Left ventricle myocardium inferior (tissue), 1 donor: ENCODE results near the gene ANO7. TPM values are rescaled to one million over a fixed set of nuclear protein-coding genes. Genes with fewer than 3 reads are reported as not detected.

Experiments used
- DNase-seq: peaks from one replicate; pipeline ENCODE4 v3.0.0-alpha.2; 2020
- H3K27ac ChIP-seq: fragments of 200-600 bp; replicated peaks from 2 replicates; pipeline ENCODE4 v1.8.0; 2021
- H3K27me3 ChIP-seq: fragments of 200-600 bp; 2 replicates; pipeline ENCODE4 v1.8.0; 2021; ENCODE audit warnings: low read depth
- H3K36me3 ChIP-seq: fragments of 200-600 bp; 2 replicates; pipeline ENCODE4 v1.8.0; 2021
- H3K4me1 ChIP-seq: fragments of 200-600 bp; 2 replicates; pipeline ENCODE4 v1.8.0; 2021
- H3K4me3 ChIP-seq: fragments of 200-600 bp; 2 replicates; pipeline ENCODE4 v1.8.0; 2021; ENCODE audit warnings: mild to moderate bottlenecking, moderate library complexity
- H3K9me3 ChIP-seq: fragments of 200-600 bp; replicated peaks from 2 replicates; pipeline ENCODE4 v1.8.0; 2021
- CTCF ChIP-seq: fragments of 200-600 bp; IDR thresholded peaks from 2 replicates; pipeline ENCODE4 v1.8.0; 2021; ENCODE audit warnings: antibody characterized with exemption, mild to moderate bottlenecking, borderline replicate concordance
- intact Hi-C: fragments of 100-400 bp; cut with micrococcal nuclease; formaldehyde crosslinking; loops from one replicate; pipeline ENCODE4 v1.11.0; 2022
- total RNA-seq: library from RNA; stranded (reverse); fragmentation: NEBNext Ultra II Directional; extraction: Animal tissue kit (Norgen Biotek cat#: 25700); gene quantifications from one replicate; pipeline ENCODE4 v1.2.1, GENCODE V29; 2021
- donor health status: DM: no; HTN: yes; CAD: no; lungs with severe emphysema.

Gene ANO7
- total RNA-seq, 1 donor from 2014 or later, result 0.80 TPM

GRCh38 chr2:241142593-241142992 is 45.9 kb upstream of the ANO7 start:
- Histone ChIP-seq H3K4me1 (no peaks in the 10 kb centered on the region), H3K4me3 (no peak overlapping the region)
- DNase-seq, result no peak

GRCh38 chr2:241146286-241146685 is 42.2 kb upstream of the ANO7 start:
- Histone ChIP-seq H3K27me3 (no peaks in the 10 kb centered on the region), H3K36me3 (no peaks in the 10 kb centered on the region), H3K4me3 (no peak overlapping the region), H3K9me3 (no peaks in the 10 kb centered on the region), H3K4me1 (peaks cover 25% of the 10 kb centered on the region), H3K27ac (no peak overlapping the region)
- intact Hi-C loops, result no loop called here
- TF ChIP-seq CTCF, result no peak
- no peak for DNase-seq

More at GRCh38 chr2:241142593-241142992, 45.9 kb upstream of the ANO7 start:
- no peaks in the 10 kb centered on the region for H3K27me3 ChIP-seq
- intact Hi-C loops, result no loop called here
- H3K27ac ChIP-seq, result no peak overlapping the region
- no peak for TF ChIP-seq CTCF
- H3K36me3 ChIP-seq, result no peaks in the 10 kb centered on the region
- no peaks in the 10 kb centered on the region for H3K9me3 ChIP-seq

DNA sequence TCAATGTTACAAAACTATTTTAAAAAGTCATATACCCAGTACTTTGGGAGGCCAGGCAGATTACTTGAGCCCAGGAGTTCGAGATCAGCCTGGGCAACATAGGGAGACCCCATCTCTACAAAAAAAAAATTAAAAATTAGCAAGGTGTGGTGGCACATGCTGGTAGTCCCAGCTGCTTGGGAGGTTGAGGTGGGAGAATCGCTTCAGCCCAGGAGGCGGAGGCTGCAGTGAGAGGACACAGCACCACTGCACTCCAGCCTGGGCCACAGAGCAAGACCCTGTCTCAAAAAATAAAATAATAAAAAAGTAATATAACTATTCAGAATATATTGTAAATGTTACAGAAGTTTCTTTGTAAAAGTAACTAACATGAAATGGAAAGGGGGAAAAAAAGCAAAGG is 41.1 kb upstream of the ANO7 start:
- intact Hi-C loops, result no loop called here
- TF ChIP-seq CTCF, result no peak

GRCh38 chr2:241148239-241148638 is 40.2 kb upstream of the ANO7 start:
- no peak for TF ChIP-seq CTCF
- Histone ChIP-seq H3K4me1 (peaks cover 29% of the 10 kb centered on the region), H3K27ac (no peak overlapping the region), H3K4me3 (peak overlapping the region; percentile 95), H3K9me3 (no peaks in the 10 kb centered on the region), H3K27me3 (no peaks in the 10 kb centered on the region), H3K36me3 (peaks cover under 1% of the 10 kb centered on the region)
- intact Hi-C loops, result no loop called here
- DNase-seq, result no peak

More for the DNA sequence above, 41.1 kb upstream of the ANO7 start:
- Histone ChIP-seq H3K36me3 (no peaks in the 10 kb centered on the region), H3K4me1 (peaks cover 29% of the 10 kb centered on the region), H3K4me3 (no peak overlapping the region), H3K27me3 (no peaks in the 10 kb centered on the region), H3K9me3 (no peaks in the 10 kb centered on the region), H3K27ac (no peak overlapping the region)
- DNase-seq, result no peak

DNA sequence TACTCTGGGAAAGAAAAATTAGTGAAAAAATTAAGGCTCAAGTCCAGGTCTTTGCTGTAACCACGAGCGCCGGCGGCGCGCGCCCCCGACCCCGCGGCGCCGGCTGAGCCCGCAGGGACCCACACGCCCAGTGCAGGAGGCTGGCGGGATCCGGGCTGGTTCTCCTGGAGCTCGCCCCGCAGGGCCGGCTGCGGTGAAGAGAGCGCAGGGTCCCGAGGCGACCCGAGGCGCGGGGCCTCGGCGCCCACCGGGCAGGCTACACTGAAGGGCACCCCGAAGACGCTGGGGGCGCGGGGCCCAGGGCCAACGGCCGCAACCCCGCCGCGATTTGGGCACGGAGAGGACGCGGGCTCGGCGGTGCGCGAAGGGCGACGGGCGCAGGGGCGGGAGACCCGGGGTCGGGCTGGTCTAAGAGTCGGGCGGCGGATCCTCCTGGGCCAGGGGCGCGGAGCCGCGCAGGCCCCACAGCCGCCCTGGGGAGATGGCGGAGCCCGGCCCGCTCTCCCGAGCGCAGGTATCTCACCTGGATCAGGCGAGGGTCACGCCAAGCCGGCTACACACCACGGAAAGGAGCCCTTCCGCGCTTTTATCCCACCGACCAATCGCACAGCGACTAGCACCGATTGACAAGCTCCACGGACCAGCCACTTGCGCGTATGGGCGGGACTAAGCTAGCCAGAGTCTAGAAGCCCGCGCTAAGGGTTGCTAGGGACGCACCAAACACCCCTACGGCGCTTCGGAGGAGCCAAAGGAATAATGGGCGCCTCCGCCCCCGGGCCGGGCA is 39.4 kb upstream of the ANO7 start, which contains the start of gene PASK:
Gene PASK (minus strand): TSS at position 582 of the 784 bp plus-strand sequence. CDS start 6,440 bp downstream, outside the sequence.
- intact Hi-C loops, result no loop called here
- DNase-seq, result peak; percentile 93
- Histone ChIP-seq H3K4me1 (peaks cover 29% of the 10 kb centered on the region), H3K9me3 (no peaks in the 10 kb centered on the region), H3K27me3 (no peaks in the 10 kb centered on the region), H3K36me3 (peaks cover 9% of the 10 kb centered on the region), H3K4me3 (peak within 1 kb of the TSS; percentile 95), H3K27ac (peak within 1 kb of the TSS; percentile 86)
- TF ChIP-seq CTCF, result no peak
